ENCODE measurements around the gene ZNF529. TPM values are rescaled to one million over a fixed set of nuclear protein-coding genes. Genes with fewer than 3 reads are reported as not detected.

Gene ZNF529
- total and polyA plus RNA-seq, 4 donors = 1.4 to 9.5 (median 3.0) TPM

DNA sequence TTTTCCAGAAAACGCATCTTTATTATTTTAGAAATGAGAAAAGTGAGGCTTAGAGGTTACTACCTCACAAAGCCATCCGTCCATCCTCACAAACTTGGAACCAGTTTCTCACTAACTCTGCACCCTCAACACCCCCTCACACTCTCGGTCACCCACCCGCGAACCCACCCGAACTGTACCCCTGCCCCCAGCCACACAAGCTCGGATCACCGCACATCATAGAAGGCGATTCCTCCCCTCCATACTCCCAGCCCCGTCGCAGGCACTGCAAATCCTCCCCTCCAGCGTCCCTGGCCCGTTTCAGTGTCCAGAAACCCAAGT lies 45.3 kb downstream of the ZNF529 start:
- no peaks in the 10 kb centered on the region for H3K27me3 ChIP-seq (ENCODE audit: control insufficient read depth in 4 of 4, insufficient read depth in 4 of 4, low read length in 3 of 4)
- peaks cover 0 to 17% (median 10%) of the 10 kb centered on the region in 4 donors for H3K4me1 ChIP-seq (ENCODE audit: control insufficient read depth in 4 of 4, insufficient read depth in 4 of 4, low read length in 3 of 4)
- peak overlapping the region; percentile 70 to 74 for H3K9ac ChIP-seq (ENCODE audit: low read depth in 1 of 2, low read length in 2 of 2)
- H3K36me3 ChIP-seq (ENCODE audit: control insufficient read depth in 4 of 4, insufficient read depth in 3 of 4, low read depth in 1 of 4, low read length in 3 of 4) = peaks cover 6 to 19% (median 14%) of the 10 kb centered on the region in 4 donors
- H3K27ac ChIP-seq (ENCODE audit: low read depth in 1 of 2, low read length in 2 of 2) = peak overlapping the region; percentile 83 to 88
- H3K9me3 ChIP-seq (ENCODE audit: control insufficient read depth in 4 of 4, low read length in 3 of 4) = peaks cover 9 to 26% (median 20%) of the 10 kb centered on the region in 4 donors
- peak overlapping the region; percentile 69 to 82 (median 75) for H3K4me3 ChIP-seq (ENCODE audit: low read depth in 1 of 3, low read length in 3 of 3)
- DNase-seq (ENCODE audit: low spot score) = no peak
- 1% methylated on average over 13 of the region's 13 CpGs for WGBS
- TF ChIP-seq YY1 (IDR thresholded peaks at IDR 0.05) = no peak

DNA sequence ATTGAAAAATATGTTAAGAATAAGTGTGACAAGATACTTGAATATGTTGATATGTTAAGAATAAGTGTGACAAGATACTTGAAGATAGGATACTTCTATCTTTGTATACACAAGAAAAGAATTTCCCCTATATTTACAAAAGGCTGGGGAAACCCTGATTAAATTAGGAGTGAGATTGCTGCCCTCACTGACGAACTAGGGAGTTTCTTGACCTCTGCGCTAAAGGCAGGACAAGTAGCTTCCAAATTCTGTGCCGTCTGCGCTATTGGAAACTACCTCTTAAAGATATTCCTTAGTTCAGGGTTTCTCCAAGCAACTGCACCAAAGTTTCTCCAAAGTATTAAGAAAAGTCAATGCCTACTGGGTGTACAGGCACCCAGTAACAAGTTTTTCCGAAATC lies 45.8 kb downstream of the ZNF529 start:
- Histone ChIP-seq H3K36me3 (ENCODE audit: control insufficient read depth in 4 of 4, insufficient read depth in 3 of 4, low read depth in 1 of 4, low read length in 3 of 4) (peaks cover 6 to 23% (median 18%) of the 10 kb centered on the region in 4 donors), H3K9ac (ENCODE audit: low read depth in 1 of 2, low read length in 2 of 2) (peak overlapping the region; percentile 70 to 74), H3K4me3 (ENCODE audit: low read depth in 1 of 3, low read length in 3 of 3) (peak overlapping the region; percentile 69 to 82 (median 75)), H3K27me3 (ENCODE audit: control insufficient read depth in 4 of 4, insufficient read depth in 4 of 4, low read length in 3 of 4) (no peaks in the 10 kb centered on the region), H3K27ac (ENCODE audit: low read depth in 1 of 2, low read length in 2 of 2) (no peak overlapping the region), H3K4me1 (ENCODE audit: control insufficient read depth in 4 of 4, insufficient read depth in 4 of 4, low read length in 3 of 4) (peaks cover 0 to 17% (median 10%) of the 10 kb centered on the region in 4 donors), H3K9me3 (ENCODE audit: control insufficient read depth in 4 of 4, low read length in 3 of 4) (peaks cover 7 to 31% (median 23%) of the 10 kb centered on the region in 4 donors)
- no peak for DNase-seq (ENCODE audit: low spot score)
- no peak for TF ChIP-seq HNF4G (IDR thresholded peaks at IDR 0.05)
- no peak for TF ChIP-seq REST (IDR thresholded peaks at IDR 0.05)
- no peak for TF ChIP-seq ATF3 (IDR thresholded peaks at IDR 0.05)
- TF ChIP-seq RAD21 (IDR thresholded peaks at IDR 0.05) = no peak
- no peak for TF ChIP-seq EGR1 (IDR thresholded peaks at IDR 0.05; ENCODE audit: low read depth in 2 of 2)
- no peak for TF ChIP-seq TAF1 (conservative IDR thresholded peaks at IDR 0.05)
- TF ChIP-seq FOXA2 (IDR thresholded peaks at IDR 0.05) = no peak
- TF ChIP-seq, protein P1, sequence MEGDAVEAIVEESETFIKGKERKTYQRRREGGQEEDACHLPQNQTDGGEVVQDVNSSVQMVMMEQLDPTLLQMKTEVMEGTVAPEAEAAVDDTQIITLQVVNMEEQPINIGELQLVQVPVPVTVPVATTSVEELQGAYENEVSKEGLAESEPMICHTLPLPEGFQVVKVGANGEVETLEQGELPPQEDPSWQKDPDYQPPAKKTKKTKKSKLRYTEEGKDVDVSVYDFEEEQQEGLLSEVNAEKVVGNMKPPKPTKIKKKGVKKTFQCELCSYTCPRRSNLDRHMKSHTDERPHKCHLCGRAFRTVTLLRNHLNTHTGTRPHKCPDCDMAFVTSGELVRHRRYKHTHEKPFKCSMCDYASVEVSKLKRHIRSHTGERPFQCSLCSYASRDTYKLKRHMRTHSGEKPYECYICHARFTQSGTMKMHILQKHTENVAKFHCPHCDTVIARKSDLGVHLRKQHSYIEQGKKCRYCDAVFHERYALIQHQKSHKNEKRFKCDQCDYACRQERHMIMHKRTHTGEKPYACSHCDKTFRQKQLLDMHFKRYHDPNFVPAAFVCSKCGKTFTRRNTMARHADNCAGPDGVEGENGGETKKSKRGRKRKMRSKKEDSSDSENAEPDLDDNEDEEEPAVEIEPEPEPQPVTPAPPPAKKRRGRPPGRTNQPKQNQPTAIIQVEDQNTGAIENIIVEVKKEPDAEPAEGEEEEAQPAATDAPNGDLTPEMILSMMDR (IDR thresholded peaks at IDR 0.05; ENCODE audit: low read depth, low read length, missing input control) = no peak
- no peak for TF ChIP-seq JUND (IDR thresholded peaks at IDR 0.05)
- no peak for TF ChIP-seq SP1 (IDR thresholded peaks at IDR 0.05)
- TF ChIP-seq, protein P2, sequence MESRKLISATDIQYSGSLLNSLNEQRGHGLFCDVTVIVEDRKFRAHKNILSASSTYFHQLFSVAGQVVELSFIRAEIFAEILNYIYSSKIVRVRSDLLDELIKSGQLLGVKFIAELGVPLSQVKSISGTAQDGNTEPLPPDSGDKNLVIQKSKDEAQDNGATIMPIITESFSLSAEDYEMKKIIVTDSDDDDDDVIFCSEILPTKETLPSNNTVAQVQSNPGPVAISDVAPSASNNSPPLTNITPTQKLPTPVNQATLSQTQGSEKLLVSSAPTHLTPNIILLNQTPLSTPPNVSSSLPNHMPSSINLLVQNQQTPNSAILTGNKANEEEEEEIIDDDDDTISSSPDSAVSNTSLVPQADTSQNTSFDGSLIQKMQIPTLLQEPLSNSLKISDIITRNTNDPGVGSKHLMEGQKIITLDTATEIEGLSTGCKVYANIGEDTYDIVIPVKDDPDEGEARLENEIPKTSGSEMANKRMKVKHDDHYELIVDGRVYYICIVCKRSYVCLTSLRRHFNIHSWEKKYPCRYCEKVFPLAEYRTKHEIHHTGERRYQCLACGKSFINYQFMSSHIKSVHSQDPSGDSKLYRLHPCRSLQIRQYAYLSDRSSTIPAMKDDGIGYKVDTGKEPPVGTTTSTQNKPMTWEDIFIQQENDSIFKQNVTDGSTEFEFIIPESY (IDR thresholded peaks at IDR 0.05) = no peak
- TF ChIP-seq RXRA (IDR thresholded peaks at IDR 0.05) = no peak
- TF ChIP-seq NR2F2 (IDR thresholded peaks at IDR 0.05) = no peak
- no peak for TF ChIP-seq GABPA (IDR thresholded peaks at IDR 0.05 in 1 of 2, conservative IDR thresholded peaks at IDR 0.05 in 1 of 2)
- TF ChIP-seq HNF4A (conservative IDR thresholded peaks at IDR 0.05) = no peak
- no peak for TF ChIP-seq FOXA1 (IDR thresholded peaks at IDR 0.05)
- TF ChIP-seq YY1 (IDR thresholded peaks at IDR 0.05) = no peak
- TF ChIP-seq, protein P3, sequence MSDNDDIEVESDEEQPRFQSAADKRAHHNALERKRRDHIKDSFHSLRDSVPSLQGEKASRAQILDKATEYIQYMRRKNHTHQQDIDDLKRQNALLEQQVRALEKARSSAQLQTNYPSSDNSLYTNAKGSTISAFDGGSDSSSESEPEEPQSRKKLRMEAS (IDR thresholded peaks at IDR 0.05) = no peak
- WGBS = 14% methylated on average over 5 of the region's 5 CpGs
